NCI-H524 treated with DMSO at 0.1 percent for 48 hours (cell line): ENCODE measurements around the gene SOST.
"Not testable (repeated sequence)": the region's sequence is repeated elsewhere in the genome, so short reads cannot be mapped to it uniquely, and the experiment has no call there.

Experiments used
- DNase-seq: peaks from one replicate; lab custom pipeline; 2025; lab: John Stamatoyannopoulos, UW

The SOST gene

GRCh38 chr17:43758497-43759174 is at the start of gene SOST:
SOST (minus strand) TSS chr17:43758791; CDS start chr17:43758741, 50 bp downstream.
- DNase-seq, result no peak

GRCh38 chr17:43808076-43808475 is 49.5 kb upstream of the SOST start:
- DNase-seq, result no peak

DNA sequence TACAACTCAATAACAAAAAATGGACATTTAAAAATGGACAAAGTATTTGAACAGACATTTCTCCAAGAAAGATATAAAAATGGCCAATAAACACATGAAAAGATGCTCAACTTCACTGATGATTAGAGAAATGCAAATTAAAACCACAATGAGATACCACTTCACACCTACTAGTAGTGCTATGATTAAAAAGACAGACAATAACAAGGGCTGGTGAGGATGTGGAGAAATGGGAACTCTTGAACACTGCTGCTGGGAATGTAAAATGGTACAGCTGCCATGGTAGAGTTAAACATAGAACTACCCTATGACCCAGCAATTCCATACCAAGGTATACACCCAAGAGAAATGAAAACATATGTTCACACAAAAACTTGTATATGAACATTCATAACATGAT is 46.5 kb upstream of the SOST start:
- no peak for DNase-seq

DNA sequence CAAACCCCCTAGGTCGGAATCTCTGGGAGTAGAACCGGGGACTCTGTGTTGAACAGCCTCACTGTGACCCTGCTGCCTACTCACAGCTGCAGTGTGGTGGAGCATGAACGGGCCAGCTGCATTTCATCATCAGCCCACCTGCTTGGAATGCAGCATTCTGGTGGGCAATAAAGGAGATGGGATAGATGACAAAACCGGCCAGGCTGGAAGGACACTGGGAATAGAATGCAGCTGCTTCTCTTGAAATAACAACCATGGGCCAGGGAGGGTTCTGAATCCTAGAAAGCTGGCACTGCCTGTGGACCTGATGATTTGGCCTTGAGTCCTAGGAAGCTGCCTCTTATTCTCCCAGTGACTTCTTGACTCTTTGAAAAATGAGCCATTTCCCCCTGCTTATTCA is 45.2 kb upstream of the SOST start:
- no peak for DNase-seq

DNA sequence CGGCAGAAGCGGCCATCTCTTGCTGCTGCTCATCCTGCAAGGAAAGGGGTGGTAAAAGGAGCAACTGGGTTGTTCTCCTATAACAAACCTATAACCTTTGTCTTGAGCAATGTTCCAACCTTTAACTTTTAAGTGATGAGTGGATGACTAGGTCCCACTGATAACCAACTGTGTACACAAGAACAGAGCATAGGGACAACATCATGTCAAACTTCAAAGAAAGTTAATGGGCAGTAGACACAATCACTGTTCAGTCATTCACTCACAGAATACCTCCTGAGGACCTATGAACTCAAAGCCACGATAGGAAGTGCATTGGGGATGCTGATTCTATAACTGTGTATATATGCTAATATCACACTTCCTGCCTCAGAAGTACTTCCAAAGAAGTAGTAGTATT is 43.3 kb upstream of the SOST start:
- no peak for DNase-seq

DNA sequence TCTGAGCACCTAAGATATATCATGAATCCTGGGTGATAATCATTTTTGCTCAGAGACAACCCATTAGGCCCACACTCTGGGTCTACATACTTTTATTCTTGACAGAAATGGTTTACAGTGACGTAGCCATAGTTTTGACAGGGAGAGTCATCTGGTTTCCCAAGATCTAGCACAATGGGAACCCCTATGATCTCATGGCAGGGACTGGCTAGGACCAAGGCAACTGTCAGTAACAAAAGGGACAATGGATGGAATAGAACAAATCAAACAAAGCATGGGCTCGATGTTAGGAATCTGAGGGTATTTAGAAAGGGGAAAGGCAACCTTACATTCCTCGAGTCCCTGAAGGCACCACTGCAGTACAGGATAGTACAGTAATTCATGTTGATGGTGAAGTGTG is 42.1 kb upstream of the SOST start:
- DNase-seq, result no peak

- no peak for DNase-seq
These were observed 40.5 kb upstream of the SOST start for GRCh38 chr17:43799047-43799446.

- DNase-seq, result not testable (repeated sequence)
These were observed 39.4 kb upstream of the SOST start for GRCh38 chr17:43798024-43798423.

DNA sequence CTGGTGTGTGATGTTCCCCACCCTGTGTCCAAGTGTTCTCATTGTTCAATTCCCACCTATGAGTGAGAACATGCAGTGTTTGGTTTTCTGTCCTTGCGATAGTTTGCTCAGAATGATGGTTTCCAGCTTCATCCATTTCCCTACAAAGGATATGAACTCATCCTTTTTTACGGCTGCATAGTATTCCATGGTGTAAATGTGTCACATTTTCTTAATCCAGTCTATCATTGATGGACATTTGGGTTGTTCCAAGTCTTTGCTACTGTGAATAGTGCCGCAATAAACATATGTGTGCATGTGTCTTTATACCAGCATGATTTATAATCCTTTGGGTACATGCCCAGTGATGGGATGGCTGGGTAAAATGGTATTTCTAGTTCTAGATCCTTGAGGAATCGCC is 34.1 kb upstream of the SOST start:
- DNase-seq, result not testable (repeated sequence)

- peak; percentile 96 for DNase-seq
These were observed 33.0 kb upstream of the SOST start for GRCh38 chr17:43791589-43791988.

DNA sequence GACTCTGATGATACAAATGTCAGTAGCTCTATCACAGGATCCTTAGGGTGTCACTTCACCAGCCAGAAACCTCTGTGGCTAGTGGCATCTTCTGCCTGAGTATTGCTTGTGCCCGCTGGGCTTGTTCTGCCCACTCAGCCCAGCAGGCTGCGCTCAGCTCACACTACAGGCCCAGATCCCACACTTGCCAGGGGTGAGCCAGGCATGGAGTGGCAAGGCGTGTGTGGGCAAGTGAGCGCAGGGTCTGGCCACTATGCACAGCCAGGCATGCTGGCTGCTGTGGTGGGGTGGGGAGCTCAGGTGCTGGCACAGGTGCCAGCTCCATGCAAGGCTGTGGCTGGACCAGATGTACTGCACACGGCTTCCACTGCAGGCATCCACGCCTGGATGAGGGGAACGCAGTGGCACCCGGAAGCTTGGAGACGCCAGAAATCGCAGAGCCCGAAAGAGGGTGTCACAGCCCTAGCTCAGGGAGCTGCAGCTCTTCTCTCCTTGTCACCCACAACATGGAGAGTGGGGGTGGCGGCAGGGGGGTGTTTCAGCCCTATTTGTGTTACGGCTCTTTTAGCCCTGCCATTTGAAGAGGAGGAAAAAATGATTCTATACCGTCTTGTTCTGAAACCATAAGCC is 31.8 kb upstream of the SOST start:
- DNase-seq, result no peak

GRCh38 chr17:43789482-43789881 is 30.9 kb upstream of the SOST start:
- DNase-seq, result no peak

GRCh38 chr17:43788540-43788939 is 29.9 kb upstream of the SOST start:
- no peak for DNase-seq

GRCh38 chr17:43787728-43788127 is 29.1 kb upstream of the SOST start:
- no peak for DNase-seq

DNA sequence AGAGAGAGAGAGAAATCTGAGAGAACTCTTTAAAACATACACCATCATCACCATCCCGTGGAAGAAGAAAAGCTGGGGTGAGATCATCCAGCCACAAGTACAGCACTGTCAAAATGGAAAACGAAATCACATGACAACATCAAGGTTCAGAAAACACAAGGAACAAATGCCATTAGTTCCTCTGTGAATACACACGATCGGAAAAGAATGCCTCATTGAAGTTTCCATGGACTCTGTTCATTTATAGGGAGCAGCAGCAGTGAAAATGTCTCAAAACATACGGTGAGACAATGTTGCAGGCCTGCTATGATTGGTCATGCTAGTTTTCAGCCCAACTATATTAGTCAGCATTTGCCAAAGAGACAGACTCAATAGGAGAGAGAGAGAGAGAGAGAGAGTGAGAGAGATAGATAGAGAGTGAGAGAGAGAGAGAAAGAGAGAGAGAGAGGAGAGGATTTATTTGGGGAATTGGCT is 26.1 kb upstream of the SOST start:
- DNase-seq, result no peak

- DNase-seq, result no peak
These were observed 25.5 kb upstream of the SOST start for GRCh38 chr17:43784068-43784467.

GRCh38 chr17:43782913-43783680 is 24.5 kb upstream of the SOST start:
- DNase-seq, result no peak

- no peak for DNase-seq
These were observed 21.5 kb upstream of the SOST start, which contains the start of gene CFAP97D1 for GRCh38 chr17:43780135-43780534. CFAP97D1 (plus strand) TSS chr17:43780435; CDS start chr17:43780463, 28 bp downstream.

DNA sequence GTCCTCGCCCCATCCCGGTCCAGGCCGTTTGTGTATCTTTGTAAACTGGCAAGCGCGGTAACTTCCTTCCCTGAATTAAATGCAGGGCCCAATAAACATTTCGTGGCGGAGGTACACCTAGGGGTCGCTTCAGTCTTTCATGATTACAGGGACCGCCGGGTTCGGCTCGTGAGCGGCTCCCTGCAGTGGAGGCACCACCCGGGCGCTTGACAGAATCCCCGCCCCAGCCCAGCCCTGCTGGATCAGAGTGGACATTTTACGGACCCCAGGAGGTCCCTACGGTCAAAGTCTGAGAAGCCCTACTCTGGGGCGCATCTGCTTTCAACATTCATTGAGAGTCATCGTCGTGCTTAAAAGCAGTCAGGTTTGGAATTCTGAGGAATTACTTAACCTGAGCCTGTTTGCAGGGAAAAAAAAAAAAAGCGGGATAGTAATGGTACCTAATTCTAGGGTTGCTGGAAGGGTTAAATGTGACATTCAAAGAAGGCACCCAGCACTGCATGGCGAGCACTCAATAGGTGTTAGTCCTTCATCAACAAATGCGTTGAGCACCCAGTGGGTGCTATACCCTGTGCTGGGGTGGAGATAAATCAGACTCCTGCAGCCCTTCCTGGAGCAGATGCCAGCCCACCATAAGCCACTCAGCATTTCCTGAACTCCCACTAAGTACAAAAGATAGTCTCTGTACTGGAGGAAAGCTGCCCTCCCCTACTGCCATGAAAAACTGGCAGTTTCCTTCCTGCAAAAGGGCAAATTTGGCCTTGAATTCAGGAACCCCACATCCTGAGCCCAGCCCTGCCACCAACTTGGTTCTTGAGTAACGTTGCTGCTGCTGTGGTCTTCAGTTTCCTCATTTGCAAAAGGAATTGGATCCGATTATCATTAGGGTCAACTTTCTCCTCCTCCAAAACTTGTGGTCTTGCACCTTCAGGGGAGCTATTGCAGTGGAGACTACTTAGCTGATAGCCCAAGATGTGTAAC is 20.8 kb upstream of the SOST start:
- no peak for DNase-seq

DNA sequence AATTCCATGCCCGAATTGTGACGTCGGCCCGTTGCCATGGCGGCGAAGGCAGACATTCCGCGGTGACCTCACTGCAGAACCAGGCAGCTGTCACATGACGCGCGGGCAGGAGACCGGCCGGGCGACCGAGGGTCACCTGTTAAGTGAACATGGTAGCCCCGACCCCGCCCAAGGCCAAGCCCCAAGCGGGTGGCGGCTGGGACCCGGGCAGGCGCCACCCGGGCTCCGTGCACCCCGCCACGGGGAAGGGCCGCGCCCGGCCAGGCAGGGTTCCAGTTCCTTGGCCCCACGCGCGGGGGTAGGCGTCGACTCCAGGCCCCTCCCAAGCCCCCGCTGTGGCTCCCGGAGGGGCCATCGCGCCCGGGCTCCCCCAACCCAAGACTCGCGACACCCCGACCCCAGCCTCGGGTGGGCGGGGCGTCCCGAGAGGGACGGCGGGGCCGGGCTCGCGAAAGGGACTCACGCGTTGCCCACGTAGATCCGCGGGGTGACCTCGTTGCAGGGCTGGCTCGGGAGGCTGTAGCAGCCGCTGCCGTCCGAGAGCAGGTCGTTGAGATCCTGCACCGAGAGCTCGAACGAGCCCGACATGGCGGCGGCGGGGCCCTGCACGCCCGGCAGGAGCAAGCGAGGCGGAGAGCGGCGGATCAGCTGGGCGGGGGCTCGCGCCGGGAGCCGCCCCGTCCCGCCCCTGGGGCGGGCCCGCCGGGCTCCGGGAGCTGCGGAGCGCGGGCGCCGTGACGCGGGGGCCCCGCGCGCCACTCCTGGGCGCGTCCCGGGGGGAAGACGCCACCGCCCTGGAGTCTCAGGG is 19.9 kb upstream of the SOST start, which contains the start of gene DUSP3:
TSS of gene DUSP3 (minus strand) at position 641 of the 808 bp plus-strand sequence. CDS start at position 588, 53 bp downstream.
- DNase-seq, result peak; percentile 7
